SK-N-SH treated with all-trans-retinoic acid at 6 μM for 48 hours (cell line): ENCODE data around the gene TTC28.
A peak's percentile ranks its signal among the peaks of the same experiment; 100 is the strongest.

ENCODE experiments used
- ATAC-seq: fragments of 200-7000 bp; cut with Tn5 transposase; 3 replicates; pipeline ENCODE4 v1.9.1; 2020; ENCODE audit warnings: mild to moderate bottlenecking, moderate library complexity
- ARNTL ChIP-seq: fragments of 450-650 bp; formaldehyde crosslinking; IDR thresholded peaks from 2 replicates; pipeline ENCODE4 v1.5.0; 2020; ENCODE audit warnings: low read depth, mild to moderate bottlenecking, moderate library complexity, borderline replicate concordance
- BACH2 ChIP-seq: fragments of 250-450 bp; sonication (Bioruptor Pico); IDR thresholded peaks from 2 replicates; pipeline ENCODE4 v1.9.0; 2021; ENCODE audit warnings: mild to moderate bottlenecking, borderline replicate concordance
- CSDC2 ChIP-seq: fragments of 250-450 bp; sonication (Bioruptor Pico); IDR thresholded peaks from 2 replicates; pipeline ENCODE4 v1.5.0; 2020; ENCODE audit warnings: mild to moderate bottlenecking, moderate library complexity
- ESRRG ChIP-seq: fragments of 250-450 bp; sonication (Bioruptor Pico); IDR thresholded peaks from 2 replicates; pipeline ENCODE4 v1.6.1; 2021; ENCODE audit warnings: mild to moderate bottlenecking
- GLIS3 ChIP-seq: fragments of 250-450 bp; sonication (Bioruptor Pico); IDR thresholded peaks from 2 replicates; pipeline ENCODE4 v1.5.0; 2020; ENCODE audit warnings: mild to moderate bottlenecking, moderate library complexity
- ISL1 ChIP-seq: fragments of 250-450 bp; sonication (Bioruptor Pico); IDR thresholded peaks from 2 replicates; pipeline ENCODE4 v2.1.2; 2022; ENCODE audit warnings: mild to moderate bottlenecking, moderate library complexity
- OSR1 ChIP-seq: fragments of 250-450 bp; sonication (Bioruptor Pico); IDR thresholded peaks from 2 replicates; pipeline ENCODE4 v1.8.0; 2022; ENCODE audit warnings: moderate library complexity, mild to moderate bottlenecking, inconsistent platforms
- PPARA ChIP-seq: fragments of 250-450 bp; sonication (Bioruptor Pico); IDR thresholded peaks from 2 replicates; pipeline ENCODE4 v1.5.0; 2020; ENCODE audit warnings: mild to moderate bottlenecking, borderline replicate concordance
- RARB ChIP-seq: fragments of 250-450 bp; sonication (Bioruptor Pico); IDR thresholded peaks from 2 replicates; pipeline ENCODE4 v1.8.0; 2021; ENCODE audit warnings: mild to moderate bottlenecking, moderate library complexity
- TCF4 ChIP-seq: fragments of 250-450 bp; sonication (Bioruptor Pico); IDR thresholded peaks from 2 replicates; pipeline ENCODE4 v1.8.0; 2021; ENCODE audit warnings: mild to moderate bottlenecking, moderate library complexity, borderline replicate concordance
- ZC3H10 ChIP-seq: fragments of 250-450 bp; sonication (Bioruptor Pico); IDR thresholded peaks from 2 replicates; pipeline ENCODE4 v1.5.1; 2021; ENCODE audit warnings: mild to moderate bottlenecking, moderate library complexity
- ZFP3 ChIP-seq: fragments of 250-450 bp; sonication (Bioruptor Pico); IDR thresholded peaks from 2 replicates; pipeline ENCODE4 v1.5.0; 2020; ENCODE audit warnings: mild to moderate bottlenecking, moderate library complexity
- ZFP30 ChIP-seq: fragments of 450-650 bp; formaldehyde crosslinking; IDR thresholded peaks from 2 replicates; pipeline ENCODE4 v1.5.0; 2022; ENCODE audit warnings: mild to moderate bottlenecking, moderate library complexity
- ZNF70 ChIP-seq: fragments of 450-650 bp; formaldehyde crosslinking; IDR thresholded peaks from 2 replicates; pipeline ENCODE4 v1.5.0; 2020; ENCODE audit warnings: mild to moderate bottlenecking, moderate library complexity
- TF ChIP-seq, protein P1 (sequence below): fragments of 250-450 bp; sonication (Bioruptor Pico); IDR thresholded peaks from 2 replicates; pipeline ENCODE4 v1.5.0; 2020; ENCODE audit warnings: mild to moderate bottlenecking, moderate library complexity
- TF ChIP-seq, protein P2 (sequence below): fragments of 250-450 bp; sonication (Bioruptor Pico); IDR thresholded peaks from 2 replicates; pipeline ENCODE4 v1.8.0; 2021; ENCODE audit warnings: low read depth, mild to moderate bottlenecking, moderate library complexity, borderline replicate concordance
- TF ChIP-seq, protein P3 (sequence below): fragments of 250-450 bp; sonication (Bioruptor Pico); IDR thresholded peaks from 2 replicates; pipeline ENCODE4 v1.5.1; 2020; ENCODE audit warnings: low read depth, mild to moderate bottlenecking, moderate library complexity

TTC28 gene

DNA sequence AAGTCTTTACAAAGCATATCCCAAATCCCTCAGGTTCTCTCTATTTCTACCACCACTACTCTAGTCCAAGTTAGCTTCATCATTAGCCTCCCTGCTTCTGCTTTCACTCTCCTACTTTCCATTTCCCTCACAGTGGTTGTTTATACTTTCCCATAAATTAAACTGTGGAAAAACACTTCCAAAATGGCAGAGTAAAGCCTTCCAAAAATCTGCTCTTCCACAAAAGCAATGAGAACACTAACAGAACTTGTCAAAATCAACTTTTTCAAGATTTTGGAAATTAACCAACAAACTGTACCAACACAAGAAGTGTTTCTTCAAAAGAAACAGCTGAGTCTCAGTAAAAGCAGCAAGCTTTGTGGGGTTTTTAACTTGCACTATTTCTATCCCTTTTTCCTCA lies 71.8 kb downstream of the TTC28 start (continued):
- TF ChIP-seq, protein P1, sequence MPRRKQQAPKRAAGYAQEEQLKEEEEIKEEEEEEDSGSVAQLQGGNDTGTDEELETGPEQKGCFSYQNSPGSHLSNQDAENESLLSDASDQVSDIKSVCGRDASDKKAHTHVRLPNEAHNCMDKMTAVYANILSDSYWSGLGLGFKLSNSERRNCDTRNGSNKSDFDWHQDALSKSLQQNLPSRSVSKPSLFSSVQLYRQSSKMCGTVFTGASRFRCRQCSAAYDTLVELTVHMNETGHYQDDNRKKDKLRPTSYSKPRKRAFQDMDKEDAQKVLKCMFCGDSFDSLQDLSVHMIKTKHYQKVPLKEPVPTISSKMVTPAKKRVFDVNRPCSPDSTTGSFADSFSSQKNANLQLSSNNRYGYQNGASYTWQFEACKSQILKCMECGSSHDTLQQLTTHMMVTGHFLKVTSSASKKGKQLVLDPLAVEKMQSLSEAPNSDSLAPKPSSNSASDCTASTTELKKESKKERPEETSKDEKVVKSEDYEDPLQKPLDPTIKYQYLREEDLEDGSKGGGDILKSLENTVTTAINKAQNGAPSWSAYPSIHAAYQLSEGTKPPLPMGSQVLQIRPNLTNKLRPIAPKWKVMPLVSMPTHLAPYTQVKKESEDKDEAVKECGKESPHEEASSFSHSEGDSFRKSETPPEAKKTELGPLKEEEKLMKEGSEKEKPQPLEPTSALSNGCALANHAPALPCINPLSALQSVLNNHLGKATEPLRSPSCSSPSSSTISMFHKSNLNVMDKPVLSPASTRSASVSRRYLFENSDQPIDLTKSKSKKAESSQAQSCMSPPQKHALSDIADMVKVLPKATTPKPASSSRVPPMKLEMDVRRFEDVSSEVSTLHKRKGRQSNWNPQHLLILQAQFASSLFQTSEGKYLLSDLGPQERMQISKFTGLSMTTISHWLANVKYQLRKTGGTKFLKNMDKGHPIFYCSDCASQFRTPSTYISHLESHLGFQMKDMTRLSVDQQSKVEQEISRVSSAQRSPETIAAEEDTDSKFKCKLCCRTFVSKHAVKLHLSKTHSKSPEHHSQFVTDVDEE (CRISPR knock-in tag), result no peak
- TF ChIP-seq, protein P2, sequence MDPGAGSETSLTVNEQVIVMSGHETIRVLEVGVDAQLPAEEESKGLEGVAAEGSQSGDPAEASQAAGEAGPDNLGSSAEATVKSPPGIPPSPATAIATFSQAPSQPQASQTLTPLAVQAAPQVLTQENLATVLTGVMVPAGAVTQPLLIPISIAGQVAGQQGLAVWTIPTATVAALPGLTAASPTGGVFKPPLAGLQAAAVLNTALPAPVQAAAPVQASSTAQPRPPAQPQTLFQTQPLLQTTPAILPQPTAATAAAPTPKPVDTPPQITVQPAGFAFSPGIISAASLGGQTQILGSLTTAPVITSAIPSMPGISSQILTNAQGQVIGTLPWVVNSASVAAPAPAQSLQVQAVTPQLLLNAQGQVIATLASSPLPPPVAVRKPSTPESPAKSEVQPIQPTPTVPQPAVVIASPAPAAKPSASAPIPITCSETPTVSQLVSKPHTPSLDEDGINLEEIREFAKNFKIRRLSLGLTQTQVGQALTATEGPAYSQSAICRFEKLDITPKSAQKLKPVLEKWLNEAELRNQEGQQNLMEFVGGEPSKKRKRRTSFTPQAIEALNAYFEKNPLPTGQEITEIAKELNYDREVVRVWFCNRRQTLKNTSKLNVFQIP, result no peak
- TF ChIP-seq, protein P3, sequence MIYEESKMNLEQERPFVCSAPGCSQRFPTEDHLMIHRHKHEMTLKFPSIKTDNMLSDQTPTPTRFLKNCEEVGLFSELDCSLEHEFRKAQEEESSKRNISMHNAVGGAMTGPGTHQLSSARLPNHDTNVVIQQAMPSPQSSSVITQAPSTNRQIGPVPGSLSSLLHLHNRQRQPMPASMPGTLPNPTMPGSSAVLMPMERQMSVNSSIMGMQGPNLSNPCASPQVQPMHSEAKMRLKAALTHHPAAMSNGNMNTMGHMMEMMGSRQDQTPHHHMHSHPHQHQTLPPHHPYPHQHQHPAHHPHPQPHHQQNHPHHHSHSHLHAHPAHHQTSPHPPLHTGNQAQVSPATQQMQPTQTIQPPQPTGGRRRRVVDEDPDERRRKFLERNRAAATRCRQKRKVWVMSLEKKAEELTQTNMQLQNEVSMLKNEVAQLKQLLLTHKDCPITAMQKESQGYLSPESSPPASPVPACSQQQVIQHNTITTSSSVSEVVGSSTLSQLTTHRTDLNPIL (CRISPR knock-in tag), result no peak
- TF ChIP-seq TCF4 (CRISPR knock-in tag) (no peak), ZNF70 (no peak), RARB (CRISPR knock-in tag) (no peak)

DNA sequence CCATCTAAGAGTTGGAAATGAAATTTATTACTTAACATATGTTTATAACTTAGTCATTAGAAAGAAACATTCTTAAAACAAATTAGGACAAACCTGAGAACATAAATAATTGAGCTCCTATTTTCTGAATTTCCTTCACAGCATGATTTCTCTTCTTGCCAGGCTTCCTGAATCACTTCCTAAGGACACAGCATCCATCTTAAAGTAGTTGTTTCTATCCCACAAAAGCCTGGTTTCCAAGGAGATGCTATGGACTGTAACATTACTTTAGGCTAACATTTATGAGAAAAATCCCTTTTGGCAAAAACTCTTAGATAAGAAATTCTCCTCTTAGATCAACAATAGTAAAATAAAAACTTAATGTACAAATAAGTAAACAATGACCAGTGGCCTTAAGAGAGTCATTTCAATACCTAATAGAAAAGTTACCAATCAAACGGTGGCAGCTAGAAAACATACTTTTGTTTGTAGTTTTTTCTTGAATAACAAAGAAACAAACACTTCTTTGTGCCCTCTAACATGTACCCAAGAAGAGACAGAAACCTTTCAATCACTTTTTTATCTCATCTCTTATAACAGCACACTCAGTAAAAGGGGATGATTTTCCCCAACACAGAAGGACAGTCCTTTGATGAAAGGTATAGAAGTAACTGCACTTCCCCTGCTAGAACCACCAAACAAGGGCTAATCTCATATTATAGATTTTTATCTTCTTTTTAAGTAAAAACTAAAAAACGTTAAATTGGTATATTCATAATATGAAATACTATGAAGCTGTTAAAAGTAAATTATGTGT lies 74.5 kb downstream of the TTC28 start:
- TF ChIP-seq ARNTL (CRISPR knock-in tag) (no peak), CSDC2 (CRISPR knock-in tag) (no peak), ISL1 (CRISPR knock-in tag) (no peak), TCF4 (CRISPR knock-in tag) (no peak), GLIS3 (CRISPR knock-in tag) (no peak), PPARA (no peak), ZNF70 (no peak), ZFP30 (CRISPR knock-in tag) (no peak), ZC3H10 (CRISPR knock-in tag) (no peak), ZFP3 (CRISPR knock-in tag) (no peak)
- TF ChIP-seq, protein P1 (CRISPR knock-in tag), result no peak
- ATAC-seq, result 0 out of 3 replicates have a peak, but pooled peaks have one; percentile 31

DNA sequence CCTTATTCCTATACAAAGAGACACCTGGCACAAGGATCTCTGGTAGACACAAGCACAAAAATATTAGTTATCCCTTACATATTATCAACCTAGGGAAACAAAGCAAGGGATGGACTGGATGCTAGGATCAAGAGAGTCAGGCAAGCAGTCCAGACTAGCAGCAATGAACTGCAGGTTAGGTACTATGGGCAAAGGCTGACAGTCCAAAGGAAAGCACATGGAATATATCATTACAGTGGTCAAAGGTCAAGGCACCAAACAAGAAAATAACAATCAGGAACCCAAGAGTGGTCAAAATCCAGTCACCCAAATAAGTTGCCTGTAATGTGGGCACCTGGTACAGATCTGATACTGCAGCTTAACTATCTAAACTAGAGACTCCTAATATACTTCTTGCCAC lies 77.7 kb downstream of the TTC28 start:
- TF ChIP-seq ISL1 (CRISPR knock-in tag) (no peak), ZFP3 (CRISPR knock-in tag) (no peak), OSR1 (CRISPR knock-in tag) (no peak), BACH2 (CRISPR knock-in tag) (no peak), ESRRG (CRISPR knock-in tag) (no peak)
- no peak for ATAC-seq

DNA sequence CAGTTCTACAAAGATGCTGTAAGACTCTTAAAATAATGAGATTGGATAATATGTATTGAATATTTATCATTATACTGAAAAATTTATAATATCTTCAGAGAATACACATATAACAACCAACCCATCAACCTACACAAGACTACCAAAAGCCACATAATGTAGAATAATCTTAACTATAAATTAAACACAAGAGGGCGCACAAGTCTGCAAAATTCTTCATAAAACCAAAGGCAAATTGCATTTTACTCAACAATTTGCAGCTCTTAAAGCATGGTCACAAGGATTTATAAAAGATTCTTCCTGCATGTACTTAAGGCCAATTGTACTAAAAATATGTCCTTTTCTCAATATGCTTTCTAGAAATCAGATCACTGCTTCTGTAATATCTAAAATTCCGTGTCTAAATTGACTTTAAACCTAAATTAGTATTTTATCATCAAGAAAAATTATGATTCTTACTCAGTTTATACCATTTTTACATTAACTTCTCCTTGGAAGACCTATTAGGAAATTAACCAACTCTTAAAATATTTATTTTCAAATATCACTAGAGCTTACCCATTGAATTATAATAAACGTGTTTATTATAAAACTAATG lies 79.0 kb downstream of the TTC28 start:
- peak; percentile 64; the same call in 2 of the 3 replicates for ATAC-seq
- TF ChIP-seq TCF4 (CRISPR knock-in tag), result no peak
- TF ChIP-seq ZC3H10 (CRISPR knock-in tag), result no peak
- TF ChIP-seq ESRRG (CRISPR knock-in tag), result no peak
